WI38 (cell line): ENCODE results near the gene CLC.
A peak's percentile ranks its signal among the peaks of the same experiment; 100 is the strongest.
"Not testable (repeated sequence)": the region's sequence is repeated elsewhere in the genome, so short reads cannot be mapped to it uniquely, and the experiment has no call there.

Experiments
- H3K4me3 ChIP-seq: 2 replicates; pipeline ENCODE4 v1.5.1; 2011; ENCODE audit warnings: low read depth, mild to moderate bottlenecking, control low read depth, low read length
- TF ChIP-seq, protein P1 (sequence below): IDR thresholded peaks from 2 replicates; pipeline ENCODE4 v1.5.1; 2012; ENCODE audit warnings: low read depth, mild to moderate bottlenecking, control low read depth, low read length

Gene CLC

DNA sequence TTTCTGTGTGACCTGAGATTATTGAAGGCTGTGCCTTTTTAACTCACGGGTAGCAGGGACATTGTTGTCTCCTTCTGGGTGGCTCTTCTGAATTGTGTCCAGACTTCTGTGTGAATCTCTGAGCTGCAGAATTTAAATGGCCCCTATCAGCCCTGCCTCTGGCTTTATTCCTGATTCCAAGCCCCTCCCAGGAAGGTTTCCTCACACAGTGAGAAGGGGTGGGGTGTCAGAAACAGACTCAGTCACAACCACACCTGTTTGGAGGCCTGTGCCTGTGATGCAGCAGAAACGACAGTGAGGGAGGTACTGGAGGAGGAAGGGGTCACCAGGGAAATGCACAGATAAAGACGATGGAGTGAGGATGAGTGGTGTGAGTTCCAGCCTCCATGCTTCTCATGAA is at the start of gene CLC:
CLC (minus strand) TSS at position 139 of the 400 bp plus-strand sequence; CDS start at position 62, 77 bp downstream.
- TF ChIP-seq, protein P1, sequence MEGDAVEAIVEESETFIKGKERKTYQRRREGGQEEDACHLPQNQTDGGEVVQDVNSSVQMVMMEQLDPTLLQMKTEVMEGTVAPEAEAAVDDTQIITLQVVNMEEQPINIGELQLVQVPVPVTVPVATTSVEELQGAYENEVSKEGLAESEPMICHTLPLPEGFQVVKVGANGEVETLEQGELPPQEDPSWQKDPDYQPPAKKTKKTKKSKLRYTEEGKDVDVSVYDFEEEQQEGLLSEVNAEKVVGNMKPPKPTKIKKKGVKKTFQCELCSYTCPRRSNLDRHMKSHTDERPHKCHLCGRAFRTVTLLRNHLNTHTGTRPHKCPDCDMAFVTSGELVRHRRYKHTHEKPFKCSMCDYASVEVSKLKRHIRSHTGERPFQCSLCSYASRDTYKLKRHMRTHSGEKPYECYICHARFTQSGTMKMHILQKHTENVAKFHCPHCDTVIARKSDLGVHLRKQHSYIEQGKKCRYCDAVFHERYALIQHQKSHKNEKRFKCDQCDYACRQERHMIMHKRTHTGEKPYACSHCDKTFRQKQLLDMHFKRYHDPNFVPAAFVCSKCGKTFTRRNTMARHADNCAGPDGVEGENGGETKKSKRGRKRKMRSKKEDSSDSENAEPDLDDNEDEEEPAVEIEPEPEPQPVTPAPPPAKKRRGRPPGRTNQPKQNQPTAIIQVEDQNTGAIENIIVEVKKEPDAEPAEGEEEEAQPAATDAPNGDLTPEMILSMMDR, result no peak
- H3K4me3 ChIP-seq, result no peak within 1 kb of the TSS

DNA sequence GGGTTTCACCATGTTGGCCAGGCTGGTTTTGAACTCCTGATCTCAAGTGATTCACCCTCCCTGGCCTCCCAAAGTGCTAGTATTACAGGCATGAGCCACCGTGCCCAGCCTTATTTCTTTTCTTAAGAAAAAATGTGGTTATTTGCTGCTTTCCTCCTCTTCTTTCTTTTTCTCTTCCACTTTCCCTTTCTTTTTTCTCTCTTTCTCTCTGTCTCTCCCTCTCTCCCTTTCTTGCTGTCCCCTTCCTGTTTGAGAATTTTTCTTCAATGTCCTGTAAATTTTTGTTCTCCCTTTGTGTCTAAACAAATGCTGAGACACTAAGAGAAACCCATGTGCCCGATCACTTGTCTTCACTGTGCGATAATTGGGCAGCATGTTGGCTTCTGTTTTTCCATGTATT is 43.1 kb upstream of the CLC start:
- TF ChIP-seq, protein P1, result no peak
- no peak overlapping the region for H3K4me3 ChIP-seq

DNA sequence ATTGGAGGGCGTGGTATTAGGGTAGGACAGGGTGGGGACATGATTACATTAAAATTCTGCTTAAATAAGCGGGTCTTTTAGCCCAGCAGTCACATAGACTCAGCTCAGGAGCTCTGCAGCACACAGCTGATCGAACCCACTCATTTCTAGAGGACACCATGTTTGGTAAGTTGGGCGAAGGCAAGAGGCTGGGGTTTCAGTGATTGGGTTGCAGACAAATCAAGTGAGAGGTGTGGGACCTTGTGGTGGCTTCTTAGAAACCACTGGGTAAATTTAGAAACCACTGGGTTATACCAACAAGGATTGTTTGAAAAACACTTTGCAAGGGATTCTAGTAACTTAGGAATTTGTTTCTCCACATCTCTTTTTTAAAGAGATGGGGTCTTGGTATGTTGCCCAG is 40.9 kb upstream of the CLC start, which contains the start of gene LEUTX:
LEUTX (plus strand) TSS at position 92 of the 400 bp plus-strand sequence; CDS start at position 159, 67 bp downstream.
- no peak within 1 kb of the TSS for H3K4me3 ChIP-seq
- TF ChIP-seq, protein P1, result no peak

DNA sequence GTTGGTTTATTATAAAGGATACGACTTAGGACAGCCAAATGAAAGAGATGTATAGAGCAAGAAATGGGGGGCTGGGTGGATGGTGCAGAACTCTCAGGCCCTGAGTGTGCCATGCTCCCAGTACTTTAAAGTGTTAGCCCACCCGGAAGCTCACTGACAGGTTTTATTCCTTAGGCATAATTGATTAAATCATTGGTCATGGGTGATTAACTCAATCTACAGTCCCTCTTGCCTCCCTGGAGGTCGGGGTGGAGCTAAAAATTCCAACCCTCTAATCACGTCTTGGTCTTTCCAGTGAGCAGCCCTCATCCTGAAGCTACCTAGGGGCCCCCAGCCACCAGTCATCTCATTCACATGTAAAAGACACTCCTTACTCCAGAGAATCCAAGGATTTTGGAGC is 31.0 kb upstream of the CLC start:
- no peak overlapping the region for H3K4me3 ChIP-seq
- TF ChIP-seq, protein P1, result no peak

DNA sequence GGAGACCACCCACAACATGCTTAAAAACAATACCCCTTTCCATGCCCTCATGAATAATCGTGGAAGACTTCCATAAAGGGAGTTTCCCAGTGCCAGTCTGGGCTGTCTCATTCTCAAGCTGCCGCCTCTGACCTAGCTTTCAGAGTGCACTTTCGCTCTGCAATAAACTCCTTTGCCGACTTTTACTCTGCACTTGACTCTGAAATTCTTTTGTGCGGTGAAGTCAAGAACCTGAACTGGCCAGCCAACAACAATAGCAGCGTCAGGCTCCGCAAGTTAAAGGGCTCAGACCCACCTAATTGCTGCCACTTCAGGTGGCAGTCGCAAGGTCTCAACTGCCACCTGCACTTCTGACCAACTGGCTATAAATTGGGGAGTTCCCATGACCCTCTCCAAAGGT is 30.5 kb upstream of the CLC start:
- no peak overlapping the region for H3K4me3 ChIP-seq
- TF ChIP-seq, protein P1, result no peak

DNA sequence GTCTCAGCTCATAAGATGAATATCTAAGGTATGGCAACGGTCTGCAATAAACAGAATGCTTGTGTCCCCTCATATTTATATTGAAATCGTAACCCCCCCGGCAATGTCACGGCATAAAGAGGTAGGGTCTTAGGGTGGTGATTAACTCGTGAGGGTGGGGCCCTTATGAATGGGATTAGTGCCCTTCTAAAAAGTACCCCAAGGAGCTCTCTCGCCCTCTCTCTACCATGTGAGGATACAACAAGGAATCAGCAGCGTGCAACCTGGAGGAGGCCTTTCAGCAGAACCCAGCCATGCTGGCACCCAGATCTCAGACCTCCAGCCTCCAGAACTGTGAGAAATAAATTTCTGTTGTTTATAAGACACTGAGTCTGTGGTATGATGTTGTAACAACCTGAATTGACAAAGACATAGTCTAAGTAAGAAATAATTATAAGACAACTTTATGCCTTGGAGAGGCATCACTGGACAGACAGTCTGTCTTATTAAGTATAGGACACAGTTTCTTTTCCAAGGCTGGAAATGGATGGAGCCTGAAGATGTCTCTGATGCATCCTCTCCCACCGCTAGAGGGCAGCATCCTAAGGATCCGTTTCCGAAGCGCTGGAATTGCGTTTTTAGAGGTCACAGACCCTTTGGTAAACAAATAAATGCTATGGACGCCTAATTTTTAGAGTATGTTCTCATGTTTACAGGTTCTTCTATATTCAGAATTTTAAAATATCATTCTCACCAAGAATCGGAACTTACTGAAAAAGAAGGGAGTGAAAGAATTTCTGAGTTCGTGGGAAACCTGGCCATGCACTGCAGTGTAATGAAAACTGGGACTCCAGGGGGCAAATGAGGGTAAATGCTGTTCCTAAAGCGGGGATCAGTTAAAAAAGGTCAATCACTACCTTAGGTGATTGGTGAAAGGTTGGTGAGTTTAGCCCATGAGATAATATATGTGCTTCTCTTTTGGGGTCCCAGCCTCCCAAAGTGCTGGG is 27.6 kb upstream of the CLC start:
- H3K4me3 ChIP-seq, result no peak overlapping the region
- TF ChIP-seq, protein P1, result peak; percentile 89

DNA sequence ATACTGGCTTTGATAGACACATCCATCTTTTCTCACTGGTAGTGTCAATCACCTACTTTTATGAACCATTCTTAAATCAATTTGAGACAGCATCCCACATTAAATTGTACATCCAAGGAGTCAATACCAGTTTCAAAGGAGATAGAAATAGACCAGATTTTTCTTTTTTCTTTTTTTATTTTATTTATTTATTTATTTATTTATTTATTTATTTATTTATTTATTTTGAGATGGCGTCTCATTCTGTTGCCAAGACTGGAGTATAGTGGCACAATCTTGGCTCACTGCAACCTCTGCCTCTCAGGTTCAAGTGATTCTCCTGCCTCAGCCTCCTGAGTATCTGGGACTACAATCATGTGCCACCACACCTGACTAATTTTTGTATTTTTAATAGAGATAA is 24.0 kb upstream of the CLC start:
- H3K4me3 ChIP-seq, result not testable (repeated sequence)
